Measurements from ENCODE around the gene YY2.

The YY2 gene

GRCh38 chrX:21881881-21882574 lies 26.2 kb downstream of the YY2 start:
- DNase-seq, result no peak

GRCh38 chrX:21883258-21883657 lies 27.5 kb downstream of the YY2 start:
- no peak for DNase-seq

GRCh38 chrX:21885568-21885967 lies 29.8 kb downstream of the YY2 start:
- no peak for DNase-seq

- no peak for DNase-seq
These were observed 49.5 kb downstream of the YY2 start for GRCh38 chrX:21905313-21905712.

- DNase-seq, result no peak
These were observed 50.2 kb downstream of the YY2 start for GRCh38 chrX:21905953-21906352.

GRCh38 chrX:21907260-21907659 lies 51.5 kb downstream of the YY2 start:
- DNase-seq, result no peak
